HepG2 (cell line): ENCODE data around the gene PRKD2. TPM values are rescaled to one million over a fixed set of nuclear protein-coding genes. Genes with fewer than 3 reads are reported as not detected.

Experiments used
- AKAP8 ChIP-seq: sonication (generic); formaldehyde crosslinking; IDR thresholded peaks from 2 replicates; pipeline ENCODE4 v1.5.1; 2020; ENCODE audit warnings: mild to moderate bottlenecking, missing genetic modification reagents
- ARID4A ChIP-seq: sonication (generic); formaldehyde crosslinking; IDR thresholded peaks from 2 replicates; pipeline ENCODE4 v1.5.0; 2020; ENCODE audit warnings: mild to moderate bottlenecking, missing genetic modification reagents, borderline replicate concordance
- ARNTL ChIP-seq: sonication (generic); formaldehyde crosslinking; IDR thresholded peaks from 2 replicates; pipeline ENCODE4 v1.4.0; 2020; ENCODE audit warnings: mild to moderate bottlenecking, missing genetic modification reagents
- ASH2L ChIP-seq: fragments of 300-600, 200-600 bp; sonication (generic); IDR thresholded peaks from 2 replicates; pipeline ENCODE4 v1.7.0; 2017; ENCODE audit warnings: low read depth, mild to moderate bottlenecking, moderate library complexity, mixed read lengths, low read length; ENCODE audit not compliant: insufficient read length
- BCL6 ChIP-seq: IDR thresholded peaks from 2 replicates; pipeline ENCODE4 v1.6.1; 2016; ENCODE audit warnings: missing genetic modification reagents, missing compliant biosample characterization
- BORCS8-MEF2B ChIP-seq: sonication (generic); formaldehyde crosslinking; IDR thresholded peaks from 2 replicates; pipeline ENCODE4 v1.8.0; 2022; ENCODE audit warnings: mild to moderate bottlenecking, missing genetic modification reagents
- ETV5 ChIP-seq: IDR thresholded peaks from 2 replicates; pipeline ENCODE4 v1.6.1; 2018; ENCODE audit warnings: missing biosample characterization, missing genetic modification reagents, inconsistent platforms, borderline replicate concordance
- FOXO4 ChIP-seq: sonication (generic); formaldehyde crosslinking; conservative IDR thresholded peaks from 2 replicates; pipeline ENCODE4 v1.8.1; 2023; ENCODE audit warnings: missing genetic modification reagents
- IKZF1 ChIP-seq: fragments of 450-650 bp; IDR thresholded peaks from 2 replicates; pipeline ENCODE4 v1.7.1; 2016
- MYC ChIP-seq: sonication (generic); formaldehyde crosslinking; IDR thresholded peaks from 2 replicates; pipeline ENCODE4 v1.9.0; 2021; ENCODE audit warnings: missing genetic modification reagents, borderline replicate concordance
- MZF1 ChIP-seq: sonication (generic); formaldehyde crosslinking; IDR thresholded peaks from 2 replicates; pipeline ENCODE4 v1.8.1; 2023; ENCODE audit warnings: mild to moderate bottlenecking, missing genetic modification reagents, borderline replicate concordance
- NFYB ChIP-seq: sonication (generic); formaldehyde crosslinking; IDR thresholded peaks from 2 replicates; pipeline ENCODE4 v1.4.0; 2020; ENCODE audit warnings: missing genetic modification reagents
- PHB2 ChIP-seq: fragments of 450-650 bp; IDR thresholded peaks from 2 replicates; pipeline ENCODE4 v1.6.1; 2018; ENCODE audit not compliant: partially characterized antibody
- RFXANK ChIP-seq: IDR thresholded peaks from 2 replicates; pipeline ENCODE4 v1.6.1; 2016
- SMARCE1 ChIP-seq: fragments of 450-650 bp; IDR thresholded peaks from 2 replicates; pipeline ENCODE4 v1.6.1; 2017; ENCODE audit warnings: borderline replicate concordance
- ZFP91 ChIP-seq: sonication (generic); formaldehyde crosslinking; IDR thresholded peaks from 2 replicates; pipeline ENCODE4 v1.9.0; 2022; ENCODE audit warnings: missing genetic modification reagents, mild to moderate bottlenecking, borderline replicate concordance
- ZNF3 ChIP-seq: IDR thresholded peaks from 2 replicates; pipeline ENCODE4 v1.7.0; 2017; ENCODE audit warnings: inconsistent platforms
- ZNF343 ChIP-seq: sonication (generic); formaldehyde crosslinking; IDR thresholded peaks from 2 replicates; pipeline ENCODE4 v1.4.0; 2020; ENCODE audit warnings: mild to moderate bottlenecking, missing genetic modification reagents
- ZNF776 ChIP-seq: sonication (generic); formaldehyde crosslinking; IDR thresholded peaks from 2 replicates; pipeline ENCODE4 v1.4.0; 2020; ENCODE audit warnings: mild to moderate bottlenecking, missing genetic modification reagents
- ZNF879 ChIP-seq: sonication (generic); formaldehyde crosslinking; IDR thresholded peaks from 2 replicates; pipeline ENCODE4 v1.8.1; 2023; ENCODE audit warnings: missing genetic modification reagents
- polyA plus RNA-seq, 8 experiments: library from polyadenylated mRNA; depleted of rRNA in 3 of 8; stranded (reverse) in 7 of 8; unstranded in 1 of 8; fragments of >200 nt; fragmentation: Illumina TruSeq in 4 of 8; extraction: Trizol in 4 of 8; gene quantifications; 2 replicates each; pipeline versions ENCODE4 v1.2.1 to v1.2.3, GENCODE V29; 2011 to 2016; ENCODE audit warnings: low read depth in 4 of 8, missing spikeins in 1 of 8, mixed read lengths in 1 of 8; ENCODE audit not compliant: insufficient read depth in 1 of 8
- total RNA-seq, 5 experiments: library from RNA; depleted of rRNA; stranded (reverse); fragments of >200 nt; fragmentation: Illumina TruSeq; extraction: Trizol; gene quantifications; 2 replicates each; pipeline ENCODE4 v1.2.3, GENCODE V29; 2016; ENCODE audit warnings: low read depth in 1 of 5
- TF ChIP-seq, protein P1 (sequence below): sonication (generic); formaldehyde crosslinking; IDR thresholded peaks from 2 replicates; pipeline ENCODE4 v1.9.0; 2021; ENCODE audit warnings: missing genetic modification reagents, mild to moderate bottlenecking, borderline replicate concordance

The PRKD2 gene
- total and polyA plus RNA-seq, 2 of the 13 experiments (the other 11 are each of a cell fraction or from before 2014, with no cell fraction given): 6.7 to 7.3 TPM

GRCh38 chr19:46745521-46746280 is 28.8 kb upstream of the PRKD2 start, which contains the start of gene FKRP (continued):
- TF ChIP-seq ETV5 (CRISPR knock-in tag) (no peak), ZNF776 (CRISPR knock-in tag) (peak; percentile 58; the same call in 1 of the 2 replicates), IKZF1 (no peak), MYC (CRISPR knock-in tag) (peak; percentile 31; the same call in 1 of the 2 replicates), ZNF879 (CRISPR knock-in tag) (no peak), ZNF343 (CRISPR knock-in tag) (peak; percentile 50; the same call in 1 of the 2 replicates), BCL6 (CRISPR knock-in tag) (no peak), ARNTL (0 out of 2 replicates have a peak, but pooled peaks have one; percentile 40), NFYB (CRISPR knock-in tag) (0 out of 2 replicates have a peak, but pooled peaks have one; percentile 7), ARID4A (CRISPR knock-in tag) (peak; percentile 44), SMARCE1 (no peak), RFXANK (CRISPR knock-in tag) (no peak), BORCS8-MEF2B (CRISPR knock-in tag) (no peak), FOXO4 (no peak), MZF1 (CRISPR knock-in tag) (no peak), AKAP8 (no peak; the same call in 1 of the 2 replicates), ASH2L (peak; percentile 41), ZNF3 (CRISPR knock-in tag) (no peak), PHB2 (no peak), ZFP91 (CRISPR knock-in tag) (no peak)
- TF ChIP-seq, protein P1, sequence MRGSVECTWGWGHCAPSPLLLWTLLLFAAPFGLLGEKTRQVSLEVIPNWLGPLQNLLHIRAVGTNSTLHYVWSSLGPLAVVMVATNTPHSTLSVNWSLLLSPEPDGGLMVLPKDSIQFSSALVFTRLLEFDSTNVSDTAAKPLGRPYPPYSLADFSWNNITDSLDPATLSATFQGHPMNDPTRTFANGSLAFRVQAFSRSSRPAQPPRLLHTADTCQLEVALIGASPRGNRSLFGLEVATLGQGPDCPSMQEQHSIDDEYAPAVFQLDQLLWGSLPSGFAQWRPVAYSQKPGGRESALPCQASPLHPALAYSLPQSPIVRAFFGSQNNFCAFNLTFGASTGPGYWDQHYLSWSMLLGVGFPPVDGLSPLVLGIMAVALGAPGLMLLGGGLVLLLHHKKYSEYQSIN: no peak
